ENCODE measurements around the gene GH1.

GRCh38 chr17:63928966-63929695 is 10.5 kb upstream of the GH1 start:
- TF ChIP-seq POLR2A (IDR thresholded peaks at IDR 0.05) (no peak), CTCF (IDR thresholded peaks at IDR 0.05) (no peak), EP300 (IDR thresholded peaks at IDR 0.05) (no peak)
